Medulla oblongata (tissue), 1 donor: ENCODE results near the gene PACS2.
A peak's percentile ranks its signal among the peaks of the same experiment; 100 is the strongest.
"Not testable (repeated sequence)": the region's sequence is repeated elsewhere in the genome, so short reads cannot be mapped to it uniquely, and the experiment has no call there.

ENCODE experiments used
- DNase-seq: peaks from one replicate; pipeline ENCODE4 v3.0.0-alpha.2; 2015; ENCODE audit errors: extremely low spot score

PACS2 gene

DNA sequence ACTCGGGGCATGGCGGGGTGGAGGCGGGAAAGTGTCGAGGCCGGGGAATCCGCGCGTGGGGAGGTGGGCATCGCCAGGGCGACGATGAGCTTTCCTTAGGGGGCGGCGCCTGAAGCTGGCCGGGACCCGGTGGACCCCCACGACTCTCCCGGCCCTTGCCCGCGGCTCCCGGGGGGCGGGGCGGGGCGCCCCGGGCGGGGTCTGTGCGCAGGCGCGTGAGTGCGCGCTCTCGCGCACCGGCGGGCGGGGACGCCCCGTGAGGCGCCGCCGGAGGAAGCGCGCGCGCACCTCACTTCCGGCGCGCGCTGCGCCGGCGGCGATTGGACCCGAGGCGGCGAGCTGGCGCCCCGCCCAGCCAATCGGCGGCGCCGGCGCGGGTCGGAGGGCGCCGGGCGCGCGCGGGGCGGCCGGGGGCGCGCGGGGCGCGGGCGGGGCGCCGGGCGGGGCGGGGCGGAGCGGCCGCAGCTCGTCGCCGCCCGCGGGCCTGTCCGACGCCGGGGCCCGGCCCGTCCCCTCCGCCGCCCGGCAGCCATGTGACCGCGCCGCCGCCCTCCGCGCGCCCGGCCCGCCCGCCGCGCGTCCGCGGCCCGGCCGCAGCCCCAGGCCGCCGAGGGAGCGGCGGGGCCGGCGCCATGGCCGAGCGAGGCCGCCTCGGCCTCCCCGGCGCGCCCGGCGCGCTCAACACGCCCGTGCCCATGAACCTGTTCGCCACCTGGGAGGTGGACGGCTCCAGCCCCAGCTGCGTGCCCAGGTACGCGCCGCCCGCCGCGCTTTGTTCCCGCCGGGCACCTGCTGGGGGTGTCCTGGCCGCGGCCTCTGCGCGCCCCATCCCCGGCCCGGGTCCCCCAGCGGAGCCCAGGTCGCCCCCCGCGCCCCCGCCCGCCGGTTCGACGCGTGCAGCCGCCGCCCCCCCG lies at the start of gene PACS2:
Gene PACS2, plus strand, starts transcription at position 462 of the 914 bp plus-strand sequence. Its CDS starts 171 bp downstream, at position 633.
- DNase-seq: peak; percentile 89

GRCh38 chr14:105267820-105268548 lies 46.6 kb upstream of the PACS2 start:
- DNase-seq: no peak

DNA sequence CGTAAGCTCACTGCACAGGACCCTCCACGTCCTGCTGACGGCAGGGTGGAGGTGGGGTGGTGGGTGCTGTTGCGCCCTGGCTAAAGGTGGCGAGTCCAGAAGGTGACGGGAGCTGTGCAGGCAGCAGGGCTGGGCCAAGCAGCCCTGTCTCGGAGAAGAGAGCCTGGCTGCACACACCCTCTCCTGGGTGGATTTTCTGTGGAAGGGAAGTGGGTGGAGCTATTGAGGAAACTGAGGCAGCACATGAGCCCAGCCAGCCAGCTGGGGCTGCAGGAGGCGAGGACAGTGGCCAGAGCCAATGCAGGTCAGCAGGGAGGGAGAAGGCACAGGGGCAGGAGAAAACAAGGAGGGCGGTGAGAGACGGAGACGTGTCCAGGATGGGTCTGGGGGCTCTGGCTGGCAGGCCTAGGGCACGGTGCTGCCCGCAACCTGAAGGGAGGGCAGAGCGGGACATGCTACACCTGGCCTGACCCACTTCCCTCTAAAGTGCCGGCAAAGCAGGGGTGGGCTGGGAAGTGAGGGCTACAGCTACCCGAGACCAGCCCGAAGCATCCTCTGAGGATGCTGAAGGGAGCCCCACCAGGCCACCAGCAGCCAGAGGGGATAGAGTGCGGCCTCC lies 45.7 kb upstream of the PACS2 start:
- DNase-seq: no peak

- no peak for DNase-seq
Observed at GRCh38 chr14:105269405-105269804, 45.1 kb upstream of the PACS2 start.

DNA sequence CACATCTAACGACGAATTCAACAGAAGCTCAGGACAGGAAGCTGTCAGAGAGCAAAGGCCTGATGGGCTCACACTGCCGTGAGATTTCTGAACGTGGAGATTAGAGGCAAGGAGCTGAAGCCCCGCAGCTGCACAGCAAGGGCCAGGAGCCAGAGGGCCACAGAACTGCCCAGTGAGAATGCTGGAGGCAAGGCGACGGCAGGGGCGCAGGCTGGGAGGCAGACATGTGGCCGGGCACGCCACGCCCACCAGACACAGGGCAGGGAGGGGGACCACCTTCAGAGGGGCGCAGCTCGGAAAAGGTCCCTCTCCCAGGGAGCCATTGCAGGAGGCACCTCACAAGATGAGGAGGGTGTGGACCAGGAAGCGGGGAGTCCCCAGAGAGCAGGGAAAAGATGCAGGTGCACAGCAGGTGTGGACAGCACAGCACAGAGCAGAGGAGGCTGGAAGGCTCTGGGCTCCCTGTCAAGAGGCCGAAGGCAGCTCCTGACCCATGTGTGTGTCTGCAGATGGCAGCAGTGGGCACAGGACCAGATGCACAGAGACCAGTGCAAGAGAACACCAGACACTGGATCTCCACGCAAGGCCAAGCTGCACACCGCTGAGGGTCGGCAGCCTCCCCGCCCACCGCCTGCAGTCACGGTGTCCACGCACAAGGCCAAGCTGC lies 43.2 kb upstream of the PACS2 start:
- DNase-seq: no peak

DNA sequence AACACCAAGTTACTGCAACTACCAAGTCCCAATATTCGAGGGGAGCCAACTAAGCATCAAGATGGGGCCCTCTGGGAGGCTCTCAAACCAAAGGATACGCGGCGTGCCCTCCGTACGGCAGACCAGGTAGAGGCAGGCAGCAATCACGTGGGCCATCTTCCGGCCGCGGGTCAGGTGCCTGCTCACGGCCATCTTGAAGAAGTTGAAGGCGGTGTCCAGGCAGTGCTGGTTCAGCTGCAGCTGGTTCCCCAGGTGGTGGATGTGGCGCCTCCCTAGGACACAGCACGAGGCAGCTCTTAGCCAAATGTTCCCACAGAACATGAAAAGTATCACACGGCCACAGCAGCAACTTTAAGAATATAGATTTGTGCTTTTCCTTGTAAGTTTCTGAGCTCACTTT lies 41.9 kb upstream of the PACS2 start:
- DNase-seq: no peak

DNA sequence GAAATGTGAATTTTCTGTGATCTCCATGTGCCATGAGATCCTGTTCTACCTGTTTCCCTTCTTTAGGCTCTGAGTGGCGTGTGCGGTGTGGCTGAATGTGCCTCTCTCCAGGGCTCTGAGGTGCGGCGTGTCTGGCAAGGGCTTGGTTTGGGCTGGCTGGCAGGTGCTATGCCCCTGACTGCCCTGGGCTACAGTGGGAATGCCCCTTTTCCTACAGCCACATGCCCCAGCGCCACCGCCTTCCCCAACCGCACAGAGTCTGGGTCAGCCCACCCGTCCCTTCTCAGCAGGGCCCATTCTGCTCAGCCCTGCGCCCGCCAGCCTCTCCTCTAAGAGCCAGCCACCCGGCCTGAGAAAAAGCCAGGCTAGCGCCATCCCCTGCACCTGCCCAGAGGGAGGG lies 41.5 kb upstream of the PACS2 start:
- no peak for DNase-seq

GRCh38 chr14:105274637-105275036 lies 39.9 kb upstream of the PACS2 start:
- DNase-seq: no peak

DNA sequence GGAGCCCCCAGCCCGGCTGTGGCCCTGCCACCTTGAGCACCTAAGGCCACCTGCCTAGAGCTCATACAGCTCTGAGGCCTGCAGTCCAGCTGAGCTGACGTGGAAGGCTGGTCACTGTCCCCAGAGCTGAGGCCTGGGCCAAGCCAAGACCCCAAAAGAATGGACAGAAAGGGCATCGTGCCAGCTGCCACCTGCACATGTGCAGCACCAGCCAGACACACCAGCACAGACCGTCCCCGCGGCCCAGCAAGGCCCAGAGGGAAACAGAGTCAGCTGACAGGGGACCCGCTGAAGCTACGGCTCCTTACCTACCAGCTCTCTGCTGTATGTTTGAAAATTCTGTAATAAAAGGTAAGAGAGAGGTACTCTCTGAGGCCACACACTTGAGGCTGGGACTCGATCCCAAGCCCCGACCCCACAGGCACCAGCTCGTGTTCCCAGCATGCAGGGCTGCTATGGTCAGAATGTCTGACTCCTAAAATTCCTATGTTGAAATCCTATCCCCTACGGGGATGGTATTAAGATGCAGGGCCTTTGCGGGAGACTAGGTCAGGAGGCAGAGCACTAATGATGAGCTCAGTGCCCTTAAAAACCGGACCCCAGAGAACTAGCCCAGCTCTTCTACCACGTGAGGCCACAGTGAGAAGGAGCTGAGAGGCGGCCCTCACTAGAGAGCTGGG lies 39.1 kb upstream of the PACS2 start:
- DNase-seq: no peak

DNA sequence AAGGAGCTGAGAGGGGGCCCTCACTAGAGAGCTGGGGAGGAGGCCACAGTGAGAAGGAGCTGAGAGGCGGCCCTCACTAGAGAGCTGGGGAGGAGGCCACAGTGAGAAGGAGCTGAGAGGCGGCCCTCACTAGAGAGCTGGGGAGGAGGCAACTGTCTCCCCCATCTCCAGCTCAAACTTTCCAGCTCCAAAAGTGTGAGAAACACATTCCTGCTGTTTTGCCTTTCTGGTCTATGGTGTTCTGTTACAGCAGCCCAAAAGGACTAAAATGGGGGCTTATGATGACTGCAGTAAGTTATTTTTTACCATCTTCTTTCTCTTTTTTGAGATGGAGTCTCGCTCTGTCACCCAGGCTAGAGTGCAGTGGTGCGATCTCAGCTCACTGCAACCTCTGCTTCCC lies 37.1 kb upstream of the PACS2 start:
- DNase-seq: not testable (repeated sequence)

DNA sequence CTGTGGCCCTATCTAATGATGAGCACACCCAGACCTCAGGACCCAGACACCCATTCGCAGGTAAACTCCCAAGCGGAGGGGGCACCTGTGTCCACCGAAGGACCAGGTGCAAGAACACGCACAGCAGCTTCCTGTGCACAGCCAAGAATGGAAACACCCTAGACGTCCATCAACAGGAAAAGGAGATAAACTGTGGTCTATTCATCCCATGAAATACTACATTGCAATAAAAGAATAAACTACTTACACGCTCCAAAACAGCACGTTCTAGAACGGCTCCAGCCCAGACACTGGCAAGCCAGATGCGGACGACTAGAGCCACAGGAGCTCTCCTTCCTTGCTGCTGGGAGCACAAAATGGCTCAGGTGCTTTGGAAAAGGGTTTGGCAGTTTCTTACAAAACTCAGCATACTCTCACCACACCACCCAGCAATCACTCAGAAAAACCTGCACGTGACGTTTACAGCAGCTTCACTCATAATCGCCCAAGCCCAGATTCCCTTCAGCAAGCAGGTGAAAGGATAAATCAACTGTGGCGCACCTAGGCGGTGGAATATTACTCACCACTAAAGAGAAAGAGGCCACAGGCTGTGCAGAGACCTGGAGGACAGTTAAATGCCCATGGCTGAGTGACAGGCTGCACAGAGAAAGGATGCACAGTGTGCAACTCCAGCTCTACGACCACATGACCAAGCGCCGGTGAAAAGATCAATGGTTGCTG lies 34.7 kb upstream of the PACS2 start:
- no peak for DNase-seq

DNA sequence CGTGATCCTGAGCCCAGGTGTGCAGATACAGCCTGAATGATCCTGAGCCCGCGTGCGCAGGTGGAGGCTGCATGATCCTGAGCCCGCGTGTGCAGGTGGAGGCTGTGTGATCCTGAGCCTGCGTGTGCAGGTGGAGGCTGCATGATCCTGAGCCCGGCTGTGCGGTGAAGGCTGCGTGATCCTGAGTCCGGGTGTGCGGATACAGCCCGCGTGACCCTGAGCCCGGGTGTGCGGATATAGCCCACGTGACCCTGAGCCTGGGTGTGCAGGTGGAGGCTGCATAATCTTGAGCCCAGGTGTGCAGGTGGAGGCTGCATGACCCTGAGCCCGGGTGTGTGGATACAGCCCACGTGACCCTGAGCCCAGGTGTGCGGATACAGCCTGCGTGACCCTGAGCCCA lies 34.0 kb upstream of the PACS2 start:
- DNase-seq: no peak

- DNase-seq: peak; percentile 72
Observed at GRCh38 chr14:105281371-105282097, 33.0 kb upstream of the PACS2 start.

GRCh38 chr14:105282098-105282725 lies 32.3 kb upstream of the PACS2 start:
- DNase-seq: no peak

DNA sequence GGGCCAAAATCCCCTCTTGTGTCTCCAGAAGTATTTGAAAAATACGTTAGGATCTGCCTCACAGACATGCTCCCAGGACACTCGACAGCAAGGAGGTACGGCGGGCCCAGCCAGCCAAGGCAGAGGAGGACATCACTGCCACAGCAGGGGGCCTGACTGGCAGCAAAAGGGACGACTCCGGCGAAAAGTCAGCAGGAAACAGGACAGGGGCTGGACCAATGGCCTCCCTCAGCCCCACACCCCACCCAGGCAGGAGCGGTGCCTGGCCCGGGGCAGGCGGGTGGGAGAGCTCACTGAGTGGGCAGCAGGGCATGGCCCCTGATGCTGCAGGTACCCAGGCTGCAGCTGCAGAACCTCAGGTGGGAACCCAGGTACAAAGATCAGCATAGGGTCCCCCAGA lies 31.5 kb upstream of the PACS2 start:
- DNase-seq: no peak

DNA sequence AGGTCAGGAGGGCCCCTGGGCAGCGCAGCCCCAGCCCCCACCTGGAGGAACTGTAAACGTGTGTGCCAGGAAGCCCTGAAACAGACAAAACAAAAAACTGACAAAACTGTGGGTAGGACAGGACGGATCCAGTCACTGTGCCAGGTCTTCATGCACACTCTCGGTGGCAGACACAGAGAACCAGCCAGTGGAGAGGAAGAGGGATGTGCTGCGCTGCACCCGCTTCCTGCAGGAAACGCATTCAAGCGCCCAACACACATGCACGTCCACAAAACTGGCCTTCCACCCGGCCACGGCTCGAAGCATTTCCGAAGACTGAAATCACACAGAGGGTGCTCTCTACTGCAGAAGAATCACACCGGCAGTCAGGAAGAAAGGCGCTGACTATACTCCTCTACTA lies 30.6 kb upstream of the PACS2 start:
- DNase-seq: no peak

DNA sequence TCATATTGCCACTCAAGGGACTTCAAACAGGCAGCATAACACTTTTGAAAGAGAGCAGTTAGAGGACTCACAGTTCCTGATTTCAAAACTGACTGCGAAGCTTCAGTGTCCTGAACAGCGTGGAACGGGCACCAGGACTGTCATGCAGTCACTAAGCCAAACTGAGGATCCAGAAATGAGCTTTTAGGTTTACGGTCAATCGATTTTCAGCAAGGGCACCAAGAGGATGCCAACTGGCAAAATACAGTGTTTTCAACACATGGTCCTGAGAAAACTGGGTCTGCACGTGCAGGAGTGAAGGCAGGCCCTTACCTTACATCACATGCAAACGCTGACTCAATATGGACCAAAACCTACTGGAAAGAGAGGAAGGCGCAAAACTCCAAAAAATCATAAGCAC lies 29.4 kb upstream of the PACS2 start:
- DNase-seq: no peak

- no peak for DNase-seq
Observed at GRCh38 chr14:105286759-105287144, 27.8 kb upstream of the PACS2 start.

DNA sequence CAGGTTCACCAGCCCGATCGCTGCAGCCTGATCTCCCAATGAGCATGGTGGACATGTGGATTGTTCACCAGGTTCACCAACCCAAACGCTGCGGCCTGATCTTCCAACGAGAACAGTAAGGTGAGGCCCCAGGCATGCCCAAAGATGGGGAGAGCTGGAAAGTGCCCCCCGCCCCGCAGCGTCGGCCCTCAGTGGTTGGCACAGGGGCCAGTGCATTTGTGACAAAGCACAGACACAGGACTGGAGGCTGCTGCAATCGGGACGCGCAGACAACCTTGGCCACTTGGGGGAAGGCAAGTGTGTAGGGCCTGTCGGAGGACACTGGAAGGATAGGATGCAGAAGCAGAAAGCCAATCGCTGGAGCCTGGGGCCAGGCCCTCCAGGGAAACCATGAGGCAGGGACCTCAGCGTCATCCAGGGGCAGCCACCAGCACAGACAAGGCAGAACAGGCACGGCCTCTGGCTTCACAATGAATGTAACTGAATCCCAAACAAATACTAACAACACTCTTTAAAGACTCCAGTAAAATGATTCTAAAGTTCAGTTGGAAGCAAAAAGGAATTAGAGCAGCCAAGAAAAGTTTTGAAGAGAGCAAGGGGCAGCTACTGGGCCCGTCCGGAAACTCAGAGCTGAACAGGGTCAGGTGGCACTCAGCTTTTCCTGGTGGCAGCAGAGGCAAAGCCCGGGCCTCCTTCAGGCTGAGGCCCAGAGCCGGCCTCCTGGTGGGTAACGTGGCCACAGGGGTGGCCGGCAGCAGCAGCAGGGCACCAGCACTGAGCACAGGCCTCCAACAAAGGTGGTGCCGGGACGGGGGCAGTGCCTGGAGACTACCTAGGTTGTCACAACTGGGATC lies 27.1 kb upstream of the PACS2 start:
- no peak for DNase-seq
